HL-60 (cell line): Measurements from ENCODE around the gene LPXN.

Source experiments
- CTCF ChIP-seq: IDR thresholded peaks from one replicate; pipeline ENCODE4 v1.5.1; 2011; ENCODE audit warnings: low read length, control low read depth, inconsistent platforms; ENCODE audit not compliant: insufficient read depth
- POLR2AphosphoS5 ChIP-seq: IDR thresholded peaks from 2 replicates; pipeline ENCODE4 v1.6.1; 2012; ENCODE audit warnings: low read depth
- REST ChIP-seq: IDR thresholded peaks from 2 replicates; pipeline ENCODE4 v1.6.1; 2012; ENCODE audit warnings: low read depth; ENCODE audit not compliant: insufficient replicate concordance

- TF ChIP-seq CTCF (no peak), REST (no peak), POLR2AphosphoS5 (no peak)
Measured at GRCh38 chr11:58504232-58504631, 71.4 kb downstream of the LPXN start.
